H9 (cell line): ENCODE results near the gene GAD2. TPM values are rescaled to one million over a fixed set of nuclear protein-coding genes. Genes with fewer than 3 reads are reported as not detected.

Source experiments
- DNase-seq: peaks from one replicate; pipeline ENCODE4 v3.0.0-alpha.2; 2017
- H2AFZ ChIP-seq: one replicate; pipeline ENCODE4 v1.6.1; 2013; ENCODE audit warnings: mild to moderate bottlenecking, low read length, control low read depth, moderate library complexity
- H2AK5ac ChIP-seq: 2 replicates; pipeline ENCODE4 v1.6.1; 2013; ENCODE audit warnings: low read length, control low read depth, mixed read lengths; ENCODE audit not compliant: insufficient read length
- H2BK120ac ChIP-seq: one replicate; pipeline ENCODE4 v1.6.1; 2013; ENCODE audit warnings: low read depth, mild to moderate bottlenecking, low read length, control low read depth, inconsistent platforms; ENCODE audit not compliant: poor library complexity, severe bottlenecking
- H2BK12ac ChIP-seq: 2 replicates; pipeline ENCODE4 v1.6.1; 2013; ENCODE audit warnings: low read length, control low read depth, mixed read lengths, low read depth; ENCODE audit not compliant: insufficient read length
- H2BK15ac ChIP-seq: 2 replicates; pipeline ENCODE4 v1.6.1; 2013; ENCODE audit warnings: low read depth, low read length, control low read depth
- H2BK20ac ChIP-seq: one replicate; pipeline ENCODE4 v1.6.1; 2013; ENCODE audit warnings: low read depth, mild to moderate bottlenecking, low read length, control low read depth, inconsistent platforms; ENCODE audit not compliant: poor library complexity, severe bottlenecking
- H2BK5ac ChIP-seq: 2 replicates; pipeline ENCODE4 v1.6.1; 2013; ENCODE audit warnings: low read length, control low read depth, mixed read lengths; ENCODE audit not compliant: insufficient read length
- H3K14ac ChIP-seq: 2 replicates; pipeline ENCODE4 v1.6.1; 2013; ENCODE audit warnings: low read length, control low read depth; ENCODE audit not compliant: insufficient read depth
- H3K18ac ChIP-seq: 2 replicates; pipeline ENCODE4 v1.6.1; 2013; ENCODE audit warnings: low read depth, mild to moderate bottlenecking, mixed read lengths, low read length, control low read depth; ENCODE audit not compliant: insufficient read length
- H3K23ac ChIP-seq: 2 replicates; pipeline ENCODE4 v1.6.1; 2013; ENCODE audit warnings: low read length, control low read depth, mixed read lengths, low read depth; ENCODE audit not compliant: insufficient read length
- H3K23me2 ChIP-seq: 2 replicates; pipeline ENCODE4 v1.6.1; 2013; ENCODE audit warnings: low read depth, mild to moderate bottlenecking, mixed read lengths, low read length, control low read depth; ENCODE audit not compliant: insufficient read length, poor library complexity, severe bottlenecking
- H3K27ac ChIP-seq: 2 replicates; pipeline ENCODE4 v1.5.1; 2013; ENCODE audit warnings: low read length, control low read depth, mixed read lengths, low read depth; ENCODE audit not compliant: insufficient read length
- H3K27me3 ChIP-seq: 2 replicates; pipeline ENCODE4 v1.6.1; 2013; ENCODE audit warnings: low read length, control low read depth, inconsistent platforms; ENCODE audit not compliant: insufficient read depth
- H3K4ac ChIP-seq: 2 replicates; pipeline ENCODE4 v1.6.1; 2013; ENCODE audit warnings: low read depth, mild to moderate bottlenecking, control low read depth, inconsistent platforms, low read length, moderate library complexity
- H3K4me1 ChIP-seq: 2 replicates; pipeline ENCODE4 v1.6.1; 2013; ENCODE audit warnings: low read length, control low read depth, inconsistent platforms; ENCODE audit not compliant: insufficient read depth
- H3K4me2 ChIP-seq: 2 replicates; pipeline ENCODE4 v1.6.1; 2013; ENCODE audit warnings: low read length, control low read depth, mixed read lengths; ENCODE audit not compliant: insufficient read length, insufficient read depth
- H3K56ac ChIP-seq: 2 replicates; pipeline ENCODE4 v1.6.1; 2013; ENCODE audit warnings: low read depth, mild to moderate bottlenecking, mixed read lengths, low read length, control low read depth; ENCODE audit not compliant: insufficient read length
- H3K79me1 ChIP-seq: 2 replicates; pipeline ENCODE4 v1.6.1; 2013; ENCODE audit warnings: low read depth, mild to moderate bottlenecking, moderate library complexity, low read length, control low read depth, inconsistent platforms; ENCODE audit not compliant: insufficient read depth, poor library complexity, severe bottlenecking
- H3K79me2 ChIP-seq: 2 replicates; pipeline ENCODE4 v1.6.1; 2013; ENCODE audit warnings: low read length, control low read depth, inconsistent platforms; ENCODE audit not compliant: insufficient read depth
- H3K9ac ChIP-seq: 2 replicates; pipeline ENCODE4 v1.6.1; 2013; ENCODE audit warnings: low read length, control low read depth, mixed read lengths; ENCODE audit not compliant: insufficient read length; ENCODE audit errors: extremely low read depth
- H3K9me3 ChIP-seq: one replicate; pipeline ENCODE4 v1.6.1; 2013; ENCODE audit warnings: low read depth, low read length, inconsistent platforms; ENCODE audit not compliant: control insufficient read depth
- H3T11ph ChIP-seq: one replicate; pipeline ENCODE4 v1.6.1; 2013; ENCODE audit warnings: mild to moderate bottlenecking, low read length, control low read depth, inconsistent platforms
- H4K20me1 ChIP-seq: one replicate; pipeline ENCODE4 v1.6.1; 2013; ENCODE audit not compliant: control insufficient read depth, insufficient read length, insufficient read depth
- H4K5ac ChIP-seq: 2 replicates; pipeline ENCODE4 v1.6.1; 2013; ENCODE audit warnings: low read depth, mild to moderate bottlenecking, mixed read lengths, low read length, control low read depth; ENCODE audit not compliant: insufficient read length
- H4K8ac ChIP-seq: replicated peaks from 2 replicates; pipeline ENCODE4 v1.6.1; 2013; ENCODE audit warnings: low read length, control low read depth, mixed read lengths, low read depth; ENCODE audit not compliant: insufficient read length
- H4K91ac ChIP-seq: 2 replicates; pipeline ENCODE4 v1.6.1; 2013; ENCODE audit warnings: low read depth, mild to moderate bottlenecking, moderate library complexity, mixed read lengths, low read length, control low read depth; ENCODE audit not compliant: insufficient read length
- H3K27ac Mint-ChIP-seq, 3 experiments: 2 replicates in 2 of 3; 3 replicates in 1 of 3; pipeline ENCODE4 v1.8.0; 2020 to 2021; ENCODE audit warnings: mixed read lengths in 3 of 3, mild to moderate bottlenecking in 1 of 3, moderate library complexity in 1 of 3
- H3K27me3 Mint-ChIP-seq: 2 replicates; pipeline ENCODE4 v1.8.0; 2021; ENCODE audit warnings: low read depth, mild to moderate bottlenecking, moderate library complexity, mixed read lengths
- H3K36me3 Mint-ChIP-seq, 3 experiments: 2 replicates in 2 of 3; 3 replicates in 1 of 3; pipeline ENCODE4 v1.8.0; 2020 to 2021; ENCODE audit warnings: low read depth in 3 of 3, mixed read lengths in 3 of 3; ENCODE audit not compliant: insufficient read depth in 1 of 3
- H3K4me1 Mint-ChIP-seq, 2 experiments: 2 replicates each; pipeline ENCODE4 v1.8.0; 2020; ENCODE audit warnings: mixed read lengths in 2 of 2
- H3K4me3 Mint-ChIP-seq, 2 experiments: 2 replicates in 1 of 2; 3 replicates in 1 of 2; pipeline ENCODE4 v1.8.0; 2020 to 2021; ENCODE audit warnings: mild to moderate bottlenecking in 2 of 2, mixed read lengths in 2 of 2, moderate library complexity in 1 of 2
- H3K9me3 Mint-ChIP-seq, 2 experiments: 2 replicates in 1 of 2; 3 replicates in 1 of 2; pipeline ENCODE4 v1.8.0; 2020; ENCODE audit warnings: mild to moderate bottlenecking in 2 of 2, mixed read lengths in 2 of 2, moderate library complexity in 1 of 2
- WGBS: extraction: QIAGEN DNeasy Blood & Tissue Kit; methylation state at CpG from one replicate; pipeline ENCODE4 v1.1.7; 2013; ENCODE audit warnings: missing lambda C conversion rate, low lambda C conversion rate, mixed read lengths; ENCODE audit not compliant: insufficient read length; ENCODE audit errors: extremely low coverage; 5-methylcytosine and 5-hydroxymethylcytosine counted together
- total RNA-seq: library from RNA; stranded (reverse); gene quantifications from 2 replicates; pipeline ENCODE4 v1.2.1, GENCODE V29; 2021
- TF ChIP-seq, protein P1 (sequence below): fragments of 200-600 bp; sonication (generic); conservative IDR thresholded peaks from 3 replicates; pipeline ENCODE4 v1.8.0; 2021; ENCODE audit warnings: antibody characterized with exemption, mild to moderate bottlenecking

Gene GAD2
- total RNA-seq, 1 experiment from 2014 or later: 2.0 TPM

DNA sequence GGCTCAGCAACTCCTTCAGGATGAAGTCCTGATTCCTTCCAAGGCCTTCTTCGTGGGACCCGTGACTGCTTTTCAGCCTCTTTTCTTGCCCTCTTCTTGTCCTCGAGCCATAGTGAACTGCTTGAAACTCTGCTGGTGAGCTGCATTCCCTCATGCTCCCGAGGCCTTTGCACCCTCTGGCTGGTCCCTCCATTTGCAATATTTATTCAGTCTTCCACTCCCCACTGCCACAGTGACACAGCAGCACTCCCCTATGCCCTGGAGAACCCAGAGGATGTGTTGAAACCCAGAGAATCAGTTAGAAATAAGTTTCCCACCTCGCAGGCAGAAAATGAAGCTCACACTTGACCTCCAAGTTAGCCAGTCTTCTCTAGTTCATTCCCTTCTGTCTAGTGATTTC, 22.3 kb upstream of the GAD2 start:
- TF ChIP-seq, protein P1, sequence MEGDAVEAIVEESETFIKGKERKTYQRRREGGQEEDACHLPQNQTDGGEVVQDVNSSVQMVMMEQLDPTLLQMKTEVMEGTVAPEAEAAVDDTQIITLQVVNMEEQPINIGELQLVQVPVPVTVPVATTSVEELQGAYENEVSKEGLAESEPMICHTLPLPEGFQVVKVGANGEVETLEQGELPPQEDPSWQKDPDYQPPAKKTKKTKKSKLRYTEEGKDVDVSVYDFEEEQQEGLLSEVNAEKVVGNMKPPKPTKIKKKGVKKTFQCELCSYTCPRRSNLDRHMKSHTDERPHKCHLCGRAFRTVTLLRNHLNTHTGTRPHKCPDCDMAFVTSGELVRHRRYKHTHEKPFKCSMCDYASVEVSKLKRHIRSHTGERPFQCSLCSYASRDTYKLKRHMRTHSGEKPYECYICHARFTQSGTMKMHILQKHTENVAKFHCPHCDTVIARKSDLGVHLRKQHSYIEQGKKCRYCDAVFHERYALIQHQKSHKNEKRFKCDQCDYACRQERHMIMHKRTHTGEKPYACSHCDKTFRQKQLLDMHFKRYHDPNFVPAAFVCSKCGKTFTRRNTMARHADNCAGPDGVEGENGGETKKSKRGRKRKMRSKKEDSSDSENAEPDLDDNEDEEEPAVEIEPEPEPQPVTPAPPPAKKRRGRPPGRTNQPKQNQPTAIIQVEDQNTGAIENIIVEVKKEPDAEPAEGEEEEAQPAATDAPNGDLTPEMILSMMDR: no peak
- H3K27ac Mint-ChIP-seq: no peak overlapping the region

More for the DNA sequence above, 22.3 kb upstream of the GAD2 start:
- Histone ChIP-seq H3K9me3 (no peaks in the 10 kb centered on the region), H4K8ac (no peak overlapping the region), H3K4ac (no peak overlapping the region), H3K79me2 (no peaks in the 10 kb centered on the region), H2BK15ac (no peak overlapping the region), H4K5ac (no peak overlapping the region), H2AK5ac (no peak overlapping the region), H3T11ph (no peak overlapping the region), H3K9ac (no peak overlapping the region), H3K18ac (no peak overlapping the region), H3K27me3 (no peaks in the 10 kb centered on the region), H3K4me2 (no peak overlapping the region), H3K79me1 (no peaks in the 10 kb centered on the region), H2BK120ac (no peak overlapping the region), H2AFZ (no peak overlapping the region), H2BK20ac (no peak overlapping the region), H2BK12ac (no peak overlapping the region), H3K14ac (no peak overlapping the region), H4K91ac (no peak overlapping the region), H3K27ac (no peak overlapping the region), H3K56ac (no peak overlapping the region), H3K23me2 (no peaks in the 10 kb centered on the region), H2BK5ac (no peak overlapping the region), H4K20me1 (no peaks in the 10 kb centered on the region), H3K4me1 (peaks cover 1% of the 10 kb centered on the region; the same call in 1 of the 2 replicates), H3K23ac (no peak overlapping the region)
- DNase-seq: no peak
- Mint-ChIP-seq H3K4me3 (no peak overlapping the region), H3K27me3 (no peaks in the 10 kb centered on the region), H3K9me3 (no peaks in the 10 kb centered on the region), H3K4me1 (peaks cover 0 to 5% of the 10 kb centered on the region in 2 experiments; a peak in 1 of 4 replicates), H3K36me3 (no peaks in the 10 kb centered on the region)
- WGBS: no CpG with 5 or more reads among the region's 5 CpGs
